ENCODE measurements around the gene RHBDD1. TPM values are rescaled to one million over a fixed set of nuclear protein-coding genes. Genes with fewer than 3 reads are reported as not detected.

The RHBDD1 gene
- polyA plus RNA-seq, 1 of the 3 experiments (the other 2 are of a cell fraction) = 10.3 TPM

- peaks cover 15 to 26% of the 10 kb centered on the region in 2 experiments for H3K4me1 ChIP-seq (ENCODE audit: control insufficient read depth in 1 of 2, insufficient read depth in 2 of 2, low read depth in 1 of 2, low read length in 1 of 2)
- no peak overlapping the region for H3K27ac ChIP-seq (ENCODE audit: low read depth in 2 of 2, low read length in 1 of 2)
- TF ChIP-seq YY1 (IDR thresholded peaks at IDR 0.05; ENCODE audit: low read depth) (no peak), TEAD4 (IDR thresholded peaks at IDR 0.05; ENCODE audit: borderline replicate concordance, insufficient read depth) (no peak), RFX5 (IDR thresholded peaks at IDR 0.05; ENCODE audit: low read length) (no peak)
- TF ChIP-seq, protein P1, sequence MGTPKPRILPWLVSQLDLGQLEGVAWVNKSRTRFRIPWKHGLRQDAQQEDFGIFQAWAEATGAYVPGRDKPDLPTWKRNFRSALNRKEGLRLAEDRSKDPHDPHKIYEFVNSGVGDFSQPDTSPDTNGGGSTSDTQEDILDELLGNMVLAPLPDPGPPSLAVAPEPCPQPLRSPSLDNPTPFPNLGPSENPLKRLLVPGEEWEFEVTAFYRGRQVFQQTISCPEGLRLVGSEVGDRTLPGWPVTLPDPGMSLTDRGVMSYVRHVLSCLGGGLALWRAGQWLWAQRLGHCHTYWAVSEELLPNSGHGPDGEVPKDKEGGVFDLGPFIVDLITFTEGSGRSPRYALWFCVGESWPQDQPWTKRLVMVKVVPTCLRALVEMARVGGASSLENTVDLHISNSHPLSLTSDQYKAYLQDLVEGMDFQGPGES (IDR thresholded peaks at IDR 0.05; ENCODE audit: low read depth, low read length) = no peak
- H2AFZ ChIP-seq (ENCODE audit: low read depth) = no peak overlapping the region
- DNase-seq = no peak
- H3K36me3 ChIP-seq (replicated peaks in 1 of 2; ENCODE audit: control insufficient read depth in 1 of 2, insufficient read depth in 2 of 2, low read length in 1 of 2) = peaks cover 8 to 33% of the 10 kb centered on the region in 2 experiments
- no peak overlapping the region for H3K4me3 ChIP-seq (ENCODE audit: low read depth in 2 of 2, low read length in 1 of 2)
- no peaks in the 10 kb centered on the region; the same call in 1 of the 2 replicates for H4K20me1 ChIP-seq (ENCODE audit: insufficient read depth)
- no peak overlapping the region for H3K4me2 ChIP-seq
- POLR2A ChIA-PET = no interaction called here
- no peaks in the 10 kb centered on the region for H3K27me3 ChIP-seq (ENCODE audit: insufficient read depth)
- H3K9me3 ChIP-seq = no peaks in the 10 kb centered on the region
- H3K9me2 ChIP-seq = no peaks in the 10 kb centered on the region
- CTCF ChIA-PET = interaction anchor here (1.1 to 4.3 kb wide), 3 partner anchors 11 to 18 kb away, joined by 3 to 22 read pairs (median 4); partner anchors contain the start of gene IRS1
- H3F3A ChIP-seq (replicated peaks; ENCODE audit: insufficient read depth) = peaks cover 6% of the 10 kb centered on the region
- H3K79me2 ChIP-seq (ENCODE audit: insufficient read depth) = peaks cover 89% of the 10 kb centered on the region
- no peak overlapping the region for H3K9ac ChIP-seq
Observed at GRCh38 chr2:226788064-226788463, 47.8 kb upstream of the RHBDD1 start.

GRCh38 chr2:226788881-226789490, 46.9 kb upstream of the RHBDD1 start:
- TF ChIP-seq, protein P2, sequence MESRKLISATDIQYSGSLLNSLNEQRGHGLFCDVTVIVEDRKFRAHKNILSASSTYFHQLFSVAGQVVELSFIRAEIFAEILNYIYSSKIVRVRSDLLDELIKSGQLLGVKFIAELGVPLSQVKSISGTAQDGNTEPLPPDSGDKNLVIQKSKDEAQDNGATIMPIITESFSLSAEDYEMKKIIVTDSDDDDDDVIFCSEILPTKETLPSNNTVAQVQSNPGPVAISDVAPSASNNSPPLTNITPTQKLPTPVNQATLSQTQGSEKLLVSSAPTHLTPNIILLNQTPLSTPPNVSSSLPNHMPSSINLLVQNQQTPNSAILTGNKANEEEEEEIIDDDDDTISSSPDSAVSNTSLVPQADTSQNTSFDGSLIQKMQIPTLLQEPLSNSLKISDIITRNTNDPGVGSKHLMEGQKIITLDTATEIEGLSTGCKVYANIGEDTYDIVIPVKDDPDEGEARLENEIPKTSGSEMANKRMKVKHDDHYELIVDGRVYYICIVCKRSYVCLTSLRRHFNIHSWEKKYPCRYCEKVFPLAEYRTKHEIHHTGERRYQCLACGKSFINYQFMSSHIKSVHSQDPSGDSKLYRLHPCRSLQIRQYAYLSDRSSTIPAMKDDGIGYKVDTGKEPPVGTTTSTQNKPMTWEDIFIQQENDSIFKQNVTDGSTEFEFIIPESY (IDR thresholded peaks at IDR 0.05; ENCODE audit: borderline replicate concordance, low read depth) = no peak
- TF ChIP-seq, protein P3, sequence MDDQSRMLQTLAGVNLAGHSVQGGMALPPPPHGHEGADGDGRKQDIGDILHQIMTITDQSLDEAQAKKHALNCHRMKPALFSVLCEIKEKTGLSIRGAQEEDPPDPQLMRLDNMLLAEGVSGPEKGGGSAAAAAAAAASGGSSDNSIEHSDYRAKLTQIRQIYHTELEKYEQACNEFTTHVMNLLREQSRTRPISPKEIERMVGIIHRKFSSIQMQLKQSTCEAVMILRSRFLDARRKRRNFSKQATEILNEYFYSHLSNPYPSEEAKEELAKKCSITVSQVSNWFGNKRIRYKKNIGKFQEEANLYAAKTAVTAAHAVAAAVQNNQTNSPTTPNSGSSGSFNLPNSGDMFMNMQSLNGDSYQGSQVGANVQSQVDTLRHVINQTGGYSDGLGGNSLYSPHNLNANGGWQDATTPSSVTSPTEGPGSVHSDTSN (IDR thresholded peaks at IDR 0.05) = no peak
- TF ChIP-seq ELF1 (IDR thresholded peaks at IDR 0.05) = no peak
- TF ChIP-seq EP300 (IDR thresholded peaks at IDR 0.05; ENCODE audit: borderline replicate concordance in 1 of 2, low read depth in 1 of 2, low read length in 1 of 2) = no peak
- no peak for TF ChIP-seq JUND (IDR thresholded peaks at IDR 0.05)
- TF ChIP-seq GATA2 (CRISPR knock-in tag; IDR thresholded peaks at IDR 0.05) = no peak
- TF ChIP-seq RFX5 (IDR thresholded peaks at IDR 0.05; ENCODE audit: low read length) = no peak
- TF ChIP-seq TEAD4 (IDR thresholded peaks at IDR 0.05; ENCODE audit: borderline replicate concordance, insufficient read depth) = no peak
- TF ChIP-seq, protein P4, sequence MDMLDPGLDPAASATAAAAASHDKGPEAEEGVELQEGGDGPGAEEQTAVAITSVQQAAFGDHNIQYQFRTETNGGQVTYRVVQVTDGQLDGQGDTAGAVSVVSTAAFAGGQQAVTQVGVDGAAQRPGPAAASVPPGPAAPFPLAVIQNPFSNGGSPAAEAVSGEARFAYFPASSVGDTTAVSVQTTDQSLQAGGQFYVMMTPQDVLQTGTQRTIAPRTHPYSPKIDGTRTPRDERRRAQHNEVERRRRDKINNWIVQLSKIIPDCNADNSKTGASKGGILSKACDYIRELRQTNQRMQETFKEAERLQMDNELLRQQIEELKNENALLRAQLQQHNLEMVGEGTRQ (IDR thresholded peaks at IDR 0.05; ENCODE audit: borderline replicate concordance, low read depth, low read length) = no peak
- no peak for TF ChIP-seq RCOR1 (IDR thresholded peaks at IDR 0.05; ENCODE audit: low read length)
- TF ChIP-seq FOXJ3 (CRISPR knock-in tag; IDR thresholded peaks at IDR 0.05) = no peak
- TF ChIP-seq GABPA (IDR thresholded peaks at IDR 0.05; ENCODE audit: low read depth) = no peak
- TF ChIP-seq SMC3 (IDR thresholded peaks at IDR 0.05; ENCODE audit: low read depth, low read length) = no peak
- TF ChIP-seq FOXM1 (IDR thresholded peaks at IDR 0.05; ENCODE audit: low read depth) = no peak
- no peak for TF ChIP-seq POLR2AphosphoS5 (IDR thresholded peaks at IDR 0.05; ENCODE audit: low read depth, low read length)
- TF ChIP-seq, protein P5, sequence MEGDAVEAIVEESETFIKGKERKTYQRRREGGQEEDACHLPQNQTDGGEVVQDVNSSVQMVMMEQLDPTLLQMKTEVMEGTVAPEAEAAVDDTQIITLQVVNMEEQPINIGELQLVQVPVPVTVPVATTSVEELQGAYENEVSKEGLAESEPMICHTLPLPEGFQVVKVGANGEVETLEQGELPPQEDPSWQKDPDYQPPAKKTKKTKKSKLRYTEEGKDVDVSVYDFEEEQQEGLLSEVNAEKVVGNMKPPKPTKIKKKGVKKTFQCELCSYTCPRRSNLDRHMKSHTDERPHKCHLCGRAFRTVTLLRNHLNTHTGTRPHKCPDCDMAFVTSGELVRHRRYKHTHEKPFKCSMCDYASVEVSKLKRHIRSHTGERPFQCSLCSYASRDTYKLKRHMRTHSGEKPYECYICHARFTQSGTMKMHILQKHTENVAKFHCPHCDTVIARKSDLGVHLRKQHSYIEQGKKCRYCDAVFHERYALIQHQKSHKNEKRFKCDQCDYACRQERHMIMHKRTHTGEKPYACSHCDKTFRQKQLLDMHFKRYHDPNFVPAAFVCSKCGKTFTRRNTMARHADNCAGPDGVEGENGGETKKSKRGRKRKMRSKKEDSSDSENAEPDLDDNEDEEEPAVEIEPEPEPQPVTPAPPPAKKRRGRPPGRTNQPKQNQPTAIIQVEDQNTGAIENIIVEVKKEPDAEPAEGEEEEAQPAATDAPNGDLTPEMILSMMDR (IDR thresholded peaks at IDR 0.05) = no peak
- Histone ChIP-seq H3K9ac (no peak overlapping the region), H3F3A (replicated peaks; ENCODE audit: insufficient read depth) (peaks cover 6% of the 10 kb centered on the region), H3K4me3 (ENCODE audit: low read depth in 2 of 2, low read length in 1 of 2) (no peak overlapping the region), H3K4me1 (ENCODE audit: control insufficient read depth in 1 of 2, insufficient read depth in 2 of 2, low read depth in 1 of 2, low read length in 1 of 2) (peaks cover 19 to 30% of the 10 kb centered on the region in 2 experiments), H3K9me3 (no peaks in the 10 kb centered on the region), H2AFZ (ENCODE audit: low read depth) (no peak overlapping the region), H3K9me2 (no peaks in the 10 kb centered on the region), H3K27ac (ENCODE audit: low read depth in 2 of 2, low read length in 1 of 2) (no peak overlapping the region), H3K27me3 (ENCODE audit: insufficient read depth) (no peaks in the 10 kb centered on the region), H3K4me2 (no peak overlapping the region), H3K36me3 (replicated peaks in 1 of 2; ENCODE audit: control insufficient read depth in 1 of 2, insufficient read depth in 2 of 2, low read length in 1 of 2) (peaks cover 10 to 25% of the 10 kb centered on the region in 2 experiments), H3K79me2 (ENCODE audit: insufficient read depth) (peaks cover 89% of the 10 kb centered on the region), H4K20me1 (ENCODE audit: insufficient read depth) (no peaks in the 10 kb centered on the region; the same call in 1 of the 2 replicates)
- ChIA-PET CTCF (interaction anchor here (0.7 to 4.3 kb wide), 4 partner anchors 8 to 198 kb away, joined by 4 to 22 read pairs (median 6); partner anchors contain the start of gene IRS1), POLR2A (no interaction called here)
- WGBS (ENCODE audit: low lambda C conversion rate) = 90% methylated on average over 3 of the region's 3 CpGs
- DNase-seq = no peak

Measured in SK-N-SH (cell line).